Panc1 (cell line): Measurements from ENCODE around the gene CLIC6. TPM values are rescaled to one million over a fixed set of nuclear protein-coding genes. Genes with fewer than 3 reads are reported as not detected.

Experiments used
- ATAC-seq: fragments of 200-7000 bp; cut with Tn5 transposase; 2 replicates; pipeline ENCODE4 v1.9.1; 2020; ENCODE audit warnings: mild to moderate bottlenecking, moderate library complexity
- BruUV-seq: library from RNA; stranded (reverse); fragments of 400-500 nt; replicated peaks from 2 replicates; lab custom pipeline; 2021; lab: Mats Ljungman, UMichigan
- CTCF ChIA-PET: fragments of 300-600 bp; sonication (Branson Sonifier 250); formaldehyde crosslinking; loops from one replicate; lab custom pipeline; 2022; ENCODE audit warnings: antibody characterized with exemption; lab: Charles Lee
- POLR2A ChIA-PET: fragments of 300-600 bp; sonication (Branson Sonifier 250); formaldehyde crosslinking; loops from one replicate; lab custom pipeline; 2022; ENCODE audit warnings: antibody characterized with exemption; lab: Charles Lee
- DNase-seq: peaks from one replicate; pipeline ENCODE4 v3.0.0-alpha.2; 2010; ENCODE audit warnings: low read depth, low spot score
- H3K27ac ChIP-seq: 2 replicates; pipeline ENCODE4 v1.5.1; 2011; ENCODE audit warnings: mild to moderate bottlenecking, low read length, inconsistent platforms
- H3K27me3 ChIP-seq: fragments of 200-500 bp; sonication (Bioruptor generic); 2 replicates; pipeline ENCODE4 v1.6.0; 2014; ENCODE audit warnings: low read length, inconsistent platforms; ENCODE audit not compliant: control insufficient read depth, insufficient read depth
- H3K36me3 ChIP-seq: fragments of 200-500 bp; sonication (Bioruptor generic); 2 replicates; pipeline ENCODE4 v1.5.1; 2014; ENCODE audit warnings: inconsistent platforms, mild to moderate bottlenecking, low read length, moderate library complexity; ENCODE audit not compliant: control insufficient read depth, insufficient read depth
- H3K4me1 ChIP-seq: 2 replicates; pipeline ENCODE4 v1.5.1; 2011; ENCODE audit warnings: inconsistent platforms, mild to moderate bottlenecking, low read length, moderate library complexity; ENCODE audit not compliant: control insufficient read depth, insufficient read depth
- H3K4me3 ChIP-seq, 2 experiments: 2 replicates each; pipeline ENCODE4 v1.5.1; 2011 to 2012; ENCODE audit warnings: low read depth in 2 of 2, low read length in 2 of 2, mild to moderate bottlenecking in 2 of 2, inconsistent platforms in 1 of 2, moderate library complexity in 1 of 2
- H3K9me3 ChIP-seq: fragments of 200-500 bp; sonication (Bioruptor generic); 2 replicates; pipeline ENCODE4 v1.5.1; 2014; ENCODE audit warnings: low read depth, mild to moderate bottlenecking, inconsistent platforms, low read length, moderate library complexity; ENCODE audit not compliant: control insufficient read depth, insufficient read depth
- POLR2AphosphoS5 ChIP-seq: IDR thresholded peaks from 2 replicates; pipeline ENCODE4 v1.6.1; 2012; ENCODE audit warnings: mild to moderate bottlenecking, low read depth, low read length, moderate library complexity
- REST ChIP-seq, 2 experiments: IDR thresholded peaks; 2 replicates each; pipeline ENCODE4 v1.6.1; 2011 to 2012; ENCODE audit warnings: low read depth in 2 of 2, control low read depth in 1 of 2, low read length in 1 of 2, mild to moderate bottlenecking in 1 of 2, moderate library complexity in 1 of 2; ENCODE audit not compliant: insufficient read depth in 1 of 2
- SIN3A ChIP-seq: IDR thresholded peaks from 2 replicates; pipeline ENCODE4 v1.6.1; 2012; ENCODE audit warnings: low read depth, mild to moderate bottlenecking, low read length, moderate library complexity, borderline replicate concordance; ENCODE audit not compliant: insufficient read depth
- TCF7L2 ChIP-seq: IDR thresholded peaks from 2 replicates; pipeline ENCODE4 v1.6.1; 2011; ENCODE audit warnings: mild to moderate bottlenecking, low read depth, low read length, inconsistent platforms
- in situ Hi-C: cut with HindIII; loops from 2 replicates; pipeline ENCODE4 v1.10.0; 2016; ENCODE audit warnings: low sequenced_read_pairs, low pct_unique_long_range_greater_than_20kb
- intact Hi-C: fragments of 100-400 bp; cut with micrococcal nuclease; formaldehyde crosslinking; loops from one replicate; pipeline ENCODE4 v1.10.0; 2022; ENCODE audit not compliant: unreplicated experiment
- total RNA-seq: library from RNA; stranded (reverse); gene quantifications from one replicate; pipeline ENCODE4 v1.2.1, GENCODE V29; 2021; ENCODE audit not compliant: unreplicated experiment
- TF ChIP-seq, protein P1 (sequence below): fragments of 450-650 bp; IDR thresholded peaks from 2 replicates; pipeline ENCODE4 v1.5.1; 2017; ENCODE audit warnings: mild to moderate bottlenecking

CLIC6 gene
- total RNA-seq, 1 experiment from 2014 or later = 0.05 TPM

GRCh38 chr21:34630536-34631143, 38.2 kb upstream of the CLIC6 start:
- no peak overlapping the region for H3K27ac ChIP-seq
- ATAC-seq (peak; percentile 82; the same call in 1 of the 2 replicates), DNase-seq (peak; percentile 42)
- CTCF ChIA-PET = interaction anchor here (0.9 to 1.3 kb wide), 2 partner anchors 28 to 269 kb away, joined by 3 read pairs; no protein-coding TSS in a partner anchor
- in situ Hi-C loops = no loop called here
- intact Hi-C loops = no loop called here
- no TSS peak for BruUV-seq
- H3K4me1 ChIP-seq = no peaks in the 10 kb centered on the region
- H3K4me3 ChIP-seq = no peak overlapping the region
- no peaks in the 10 kb centered on the region for H3K36me3 ChIP-seq
- POLR2A ChIA-PET = no interaction called here
- no peaks in the 10 kb centered on the region for H3K27me3 ChIP-seq
- H3K9me3 ChIP-seq = no peaks in the 10 kb centered on the region
- TF ChIP-seq, protein P1, sequence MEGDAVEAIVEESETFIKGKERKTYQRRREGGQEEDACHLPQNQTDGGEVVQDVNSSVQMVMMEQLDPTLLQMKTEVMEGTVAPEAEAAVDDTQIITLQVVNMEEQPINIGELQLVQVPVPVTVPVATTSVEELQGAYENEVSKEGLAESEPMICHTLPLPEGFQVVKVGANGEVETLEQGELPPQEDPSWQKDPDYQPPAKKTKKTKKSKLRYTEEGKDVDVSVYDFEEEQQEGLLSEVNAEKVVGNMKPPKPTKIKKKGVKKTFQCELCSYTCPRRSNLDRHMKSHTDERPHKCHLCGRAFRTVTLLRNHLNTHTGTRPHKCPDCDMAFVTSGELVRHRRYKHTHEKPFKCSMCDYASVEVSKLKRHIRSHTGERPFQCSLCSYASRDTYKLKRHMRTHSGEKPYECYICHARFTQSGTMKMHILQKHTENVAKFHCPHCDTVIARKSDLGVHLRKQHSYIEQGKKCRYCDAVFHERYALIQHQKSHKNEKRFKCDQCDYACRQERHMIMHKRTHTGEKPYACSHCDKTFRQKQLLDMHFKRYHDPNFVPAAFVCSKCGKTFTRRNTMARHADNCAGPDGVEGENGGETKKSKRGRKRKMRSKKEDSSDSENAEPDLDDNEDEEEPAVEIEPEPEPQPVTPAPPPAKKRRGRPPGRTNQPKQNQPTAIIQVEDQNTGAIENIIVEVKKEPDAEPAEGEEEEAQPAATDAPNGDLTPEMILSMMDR = peak; percentile 73
- no peak for TF ChIP-seq SIN3A

DNA sequence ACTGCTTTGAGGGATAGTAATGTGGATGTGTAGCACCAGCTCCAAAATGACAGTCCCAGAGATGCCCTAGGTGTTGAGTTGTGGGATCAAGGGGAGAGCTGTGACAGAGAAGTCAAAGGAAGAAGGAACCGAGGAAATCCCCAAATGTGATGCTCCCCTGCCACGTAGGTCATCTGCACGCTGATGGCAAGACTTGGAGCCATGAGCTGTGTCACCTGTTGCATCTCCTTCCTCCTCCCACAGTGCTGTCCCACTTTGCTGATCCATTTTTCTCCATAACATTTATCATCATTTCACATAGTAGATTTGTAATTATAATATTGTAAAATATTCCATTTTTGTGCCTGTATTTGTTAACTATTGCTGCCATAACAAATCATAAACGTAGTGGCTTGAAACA, 36.3 kb upstream of the CLIC6 start:
- H3K36me3 ChIP-seq = no peaks in the 10 kb centered on the region
- TF ChIP-seq TCF7L2 (no peak), POLR2AphosphoS5 (no peak), REST (IDR thresholded peaks at IDR 0.05; ENCODE audit: insufficient read depth in 1 of 2, low read depth in 2 of 2, low read length in 1 of 2) (no peak), SIN3A (no peak)
- TF ChIP-seq, protein P1 = no peak
- H3K4me3 ChIP-seq = no peak overlapping the region
- H3K9me3 ChIP-seq = no peaks in the 10 kb centered on the region
- DNase-seq (no peak), ATAC-seq (no peak)
- BruUV-seq = no TSS peak
- intact Hi-C loops = no loop called here
- in situ Hi-C loops = no loop called here
- H3K4me1 ChIP-seq = no peaks in the 10 kb centered on the region
- ChIA-PET CTCF (no interaction called here), POLR2A (no interaction called here)
- 0 out of 2 replicates have a peak, but pooled peaks cover 2% of the 10 kb centered on the region for H3K27me3 ChIP-seq
- H3K27ac ChIP-seq = no peak overlapping the region
